Right kidney (tissue), 1 donor: Measurements from ENCODE around the gene INPP5E.

ENCODE experiments used
- DNase-seq: peaks from one replicate; pipeline ENCODE4 v3.0.0-alpha.2; 2016

INPP5E gene

DNA sequence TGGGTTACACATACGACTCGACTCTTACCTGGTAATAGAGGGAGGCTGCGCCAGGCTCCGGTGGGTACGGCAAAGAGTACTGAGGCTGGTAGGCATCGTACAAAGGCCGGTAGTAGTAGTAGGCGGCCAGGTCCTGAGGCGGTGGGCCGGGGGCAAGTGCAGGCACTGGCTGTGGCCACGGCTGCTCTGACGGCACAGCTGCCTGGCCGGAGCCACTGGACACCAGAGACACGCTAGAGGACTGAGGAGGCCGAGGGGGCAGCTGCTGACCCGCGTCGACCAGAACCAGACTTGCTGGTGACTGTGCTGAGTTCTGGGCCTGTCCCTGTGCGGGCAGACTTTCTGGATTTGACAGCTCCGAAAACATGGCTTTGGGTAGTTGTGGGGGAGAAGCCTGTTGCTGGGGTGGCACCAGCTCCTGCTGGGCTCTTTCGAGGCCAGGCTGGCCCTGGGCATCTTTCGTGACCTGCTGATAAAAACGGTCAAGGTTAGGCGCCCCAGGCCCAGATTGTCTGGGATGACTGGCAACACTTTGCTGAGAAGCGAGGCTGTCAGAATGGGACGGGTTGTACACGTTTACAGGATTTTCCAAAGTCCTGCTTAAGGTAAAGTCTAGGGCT lies 34.5 kb upstream of the INPP5E start:
- no peak for DNase-seq

DNA sequence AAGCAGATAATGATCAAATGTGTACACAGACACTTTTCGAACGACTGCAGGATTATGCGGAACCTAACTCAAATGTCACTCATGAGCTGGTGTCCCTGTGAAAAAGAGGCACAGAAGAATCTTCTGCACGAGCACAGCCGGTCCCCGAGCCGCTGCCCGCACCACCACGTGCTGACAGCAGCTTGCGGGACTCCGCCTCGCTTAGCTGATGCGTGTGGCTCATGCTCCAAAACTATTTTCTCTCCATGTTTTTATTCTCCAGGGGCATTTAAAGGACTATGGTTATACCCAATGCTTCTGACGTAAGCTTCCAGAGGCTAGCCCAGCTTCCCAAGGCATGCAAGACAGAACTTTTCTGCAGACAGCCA lies 33.7 kb upstream of the INPP5E start:
- no peak for DNase-seq

GRCh38 chr9:136472640-136473353 lies 33.2 kb upstream of the INPP5E start:
- no peak for DNase-seq

DNA sequence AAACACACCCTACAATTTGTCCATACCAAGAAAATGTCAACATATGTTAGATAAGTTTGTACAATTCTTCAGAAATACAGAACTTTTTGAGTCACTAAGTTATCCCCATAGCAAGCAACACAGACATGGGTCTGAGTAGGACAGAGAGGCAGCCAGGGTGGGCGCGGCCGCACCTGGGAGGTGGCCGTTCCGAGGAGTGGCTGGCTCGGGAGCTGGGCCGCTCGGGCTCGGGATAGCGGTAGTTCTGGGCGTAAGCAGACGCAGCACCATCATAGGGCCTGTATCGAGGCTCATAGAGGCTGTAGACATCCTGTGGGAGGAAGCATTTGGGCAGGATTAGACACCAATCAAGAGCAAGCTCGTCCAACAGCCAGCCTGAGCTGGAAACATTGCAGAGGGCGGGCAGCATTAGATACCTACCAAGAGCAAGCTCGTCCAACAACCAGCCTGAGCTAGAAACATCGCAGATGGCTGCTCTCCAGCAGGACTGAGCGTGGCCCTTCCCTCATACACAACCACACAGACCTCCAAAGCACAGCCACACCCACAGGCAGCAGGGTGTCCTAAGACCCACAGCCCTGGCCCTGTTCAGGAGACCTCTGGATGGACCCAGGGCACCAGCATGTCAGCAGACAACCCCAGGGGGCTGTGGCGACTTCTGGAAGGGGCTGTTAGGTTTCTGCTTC lies 32.3 kb upstream of the INPP5E start:
- DNase-seq, result no peak

GRCh38 chr9:136470792-136471469 lies 31.3 kb upstream of the INPP5E start:
- DNase-seq, result no peak

DNA sequence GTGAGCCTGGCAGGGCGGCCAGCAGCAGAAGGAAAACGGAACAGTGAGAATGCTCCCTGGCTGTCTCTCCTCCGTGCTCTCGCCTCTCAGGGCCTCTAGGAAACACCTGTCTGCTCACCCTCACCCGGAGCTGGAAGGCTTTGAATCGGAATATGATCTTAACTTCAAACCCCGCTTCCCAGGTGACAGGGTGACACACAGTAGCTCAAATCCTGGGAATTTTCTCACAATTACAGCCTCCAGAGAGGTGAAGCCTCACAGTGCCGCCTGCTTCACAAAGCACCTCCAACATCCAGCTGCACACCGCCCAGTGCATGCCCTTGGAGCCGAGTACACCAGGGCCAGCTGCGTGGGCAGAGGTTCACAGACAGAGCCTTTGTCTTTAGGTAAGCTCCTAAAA lies 30.7 kb upstream of the INPP5E start:
- no peak for DNase-seq

DNA sequence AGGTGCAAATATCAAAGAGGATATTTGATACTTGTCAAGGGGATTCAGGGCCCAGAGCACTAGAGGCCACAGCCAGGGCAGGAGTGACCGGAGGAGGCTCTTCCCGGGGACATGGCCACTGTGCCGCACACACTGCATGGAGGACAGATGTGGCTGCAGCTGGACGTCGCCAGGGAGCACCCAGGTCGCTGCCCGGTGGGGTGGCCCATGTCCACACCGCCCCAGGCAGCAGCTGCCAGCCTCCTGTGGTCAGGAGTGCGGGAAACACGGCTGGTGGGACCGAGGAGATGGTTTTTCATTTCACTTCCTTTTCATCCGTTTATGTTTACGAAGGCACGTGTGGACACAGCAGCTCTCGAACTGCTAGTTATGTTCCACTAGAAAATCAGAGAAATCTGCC lies 28.1 kb upstream of the INPP5E start:
- DNase-seq, result no peak

DNA sequence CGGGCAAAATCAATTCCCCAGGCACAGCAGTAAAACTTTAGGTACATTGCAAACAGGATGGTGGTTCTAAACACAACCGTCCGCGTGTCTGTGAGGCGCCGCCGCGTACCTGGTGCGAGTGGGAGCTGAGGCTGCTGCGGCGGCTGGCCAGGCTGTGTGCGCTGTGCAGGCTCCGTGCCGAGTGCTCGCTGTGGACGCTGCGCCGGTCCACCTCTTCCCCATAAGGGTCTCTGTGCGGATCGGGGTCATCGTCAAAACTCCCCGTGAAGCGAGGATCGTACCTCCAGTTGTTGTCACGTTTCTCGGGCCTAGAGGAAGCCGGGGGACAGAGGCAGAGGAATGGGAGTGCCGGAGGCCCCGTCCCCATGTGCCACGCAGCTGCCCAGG lies 26.5 kb upstream of the INPP5E start:
- no peak for DNase-seq

GRCh38 chr9:136465500-136466154 lies 26.0 kb upstream of the INPP5E start:
- no peak for DNase-seq

GRCh38 chr9:136464241-136464640 lies 24.6 kb upstream of the INPP5E start:
- DNase-seq, result no peak

- no peak for DNase-seq
Measured at GRCh38 chr9:136463578-136463977, 23.9 kb upstream of the INPP5E start.

- DNase-seq, result no peak
Measured at GRCh38 chr9:136462664-136463063, 23.0 kb upstream of the INPP5E start.

DNA sequence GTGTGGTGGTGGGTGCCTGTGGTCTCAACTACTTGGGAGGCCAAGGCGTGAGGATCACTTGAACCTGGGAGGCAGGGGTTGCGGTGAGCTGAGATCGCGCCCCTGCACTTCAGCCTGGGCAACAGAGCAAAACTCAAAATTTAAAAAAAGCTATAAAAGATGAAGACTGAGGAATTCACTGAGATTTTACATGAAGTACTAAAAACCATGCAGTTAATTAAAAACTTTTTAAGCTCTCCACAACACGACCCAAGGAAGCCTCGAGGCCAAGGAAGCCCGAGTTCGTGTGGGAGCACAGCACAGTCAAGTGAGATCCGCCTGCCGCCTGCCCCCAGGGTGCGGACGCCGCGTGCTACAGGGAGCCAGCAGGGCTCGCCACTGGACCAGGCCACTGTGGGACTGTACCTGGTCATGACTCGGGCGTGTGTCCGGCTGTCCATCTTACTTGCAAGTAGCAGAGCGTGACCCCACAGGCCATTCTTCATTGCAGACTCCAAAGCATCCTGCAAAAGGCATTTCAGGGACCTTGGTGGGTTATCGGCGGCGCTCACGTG lies 21.2 kb upstream of the INPP5E start:
- DNase-seq, result no peak

GRCh38 chr9:136459425-136459824 lies 19.8 kb upstream of the INPP5E start:
- DNase-seq, result no peak

- no peak for DNase-seq
Measured at GRCh38 chr9:136457326-136457725, 17.7 kb upstream of the INPP5E start.

- DNase-seq, result no peak
Measured at GRCh38 chr9:136456258-136456657, 16.6 kb upstream of the INPP5E start.

GRCh38 chr9:136455043-136456002 lies 15.7 kb upstream of the INPP5E start:
- DNase-seq, result no peak

DNA sequence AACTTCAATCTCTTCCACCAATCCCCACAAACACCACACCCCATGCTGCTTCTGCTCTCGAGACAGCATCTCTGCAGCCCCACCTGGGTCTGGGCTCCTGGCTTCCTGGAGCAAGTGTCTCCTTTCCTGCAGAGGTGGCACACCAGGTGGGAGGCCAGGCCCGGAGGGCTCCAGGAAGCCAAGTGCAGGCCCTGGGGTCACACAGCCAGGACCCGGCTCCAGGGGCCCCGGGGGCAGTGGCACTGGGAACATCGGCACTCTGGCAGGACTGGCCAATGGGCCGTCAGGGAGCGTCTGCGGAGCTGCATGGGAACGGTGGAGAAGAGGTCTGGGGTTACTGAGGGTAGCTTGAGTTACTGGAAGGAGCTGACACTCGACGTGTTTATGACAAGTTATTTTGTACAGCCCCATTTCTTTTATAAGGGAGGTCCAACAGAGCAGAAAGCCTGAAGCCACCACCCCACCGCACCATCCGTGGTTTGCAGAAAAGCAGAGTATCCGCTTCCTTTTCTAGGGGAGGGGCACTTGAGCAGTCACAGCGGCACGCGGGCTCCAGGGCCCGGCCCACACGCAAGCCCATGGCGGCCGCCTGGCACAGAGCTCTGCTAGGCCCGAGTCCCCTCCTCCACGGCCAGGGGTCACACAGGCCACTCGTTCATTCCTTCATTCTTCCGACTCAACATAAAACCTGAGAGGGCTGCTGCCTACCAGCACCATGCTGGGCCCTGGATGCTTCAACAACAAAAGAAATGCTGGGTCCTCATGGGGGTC lies 14.6 kb upstream of the INPP5E start:
- DNase-seq, result no peak

DNA sequence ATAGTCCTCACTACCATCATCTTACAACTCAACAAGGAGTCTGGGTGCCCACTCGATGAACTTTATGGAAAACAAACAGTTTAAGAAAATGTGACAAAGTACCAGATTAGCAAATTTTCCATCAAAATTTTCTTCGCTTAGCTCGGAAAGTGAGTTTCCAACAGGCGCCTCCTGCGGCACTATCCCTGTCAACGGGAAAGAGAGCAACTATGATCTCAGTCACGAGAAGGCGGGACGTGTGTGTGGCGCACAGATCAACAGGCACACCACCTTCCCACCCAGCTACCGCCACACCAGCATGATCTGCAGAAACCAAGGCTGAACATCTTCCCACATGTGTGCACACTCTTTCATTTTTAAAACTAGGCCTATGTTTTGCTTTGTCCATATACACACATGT lies 13.7 kb upstream of the INPP5E start:
- DNase-seq, result no peak

- DNase-seq, result no peak
Measured at GRCh38 chr9:136451221-136451877, 11.7 kb upstream of the INPP5E start.
